A549 (cell line): Measurements from ENCODE around the gene ARHGEF38. TPM values are rescaled to one million over a fixed set of nuclear protein-coding genes. Genes with fewer than 3 reads are reported as not detected.

Experiments used
- ATAC-seq, 2 experiments: fragments of 200-7000 bp in 1 of 2; fragments of >200 bp in 1 of 2; cut with Nextera tagmentation in 1 of 2; cut with Tn5 transposase in 1 of 2; 3 replicates each; pipeline versions ENCODE4 v1.8.0 to v1.9.1; 2018 to 2020; ENCODE audit warnings: mild to moderate bottlenecking in 1 of 2, moderate library complexity in 1 of 2
- CTCF ChIA-PET: fragments of 300-600 bp; sonication (Branson Sonifier 250); formaldehyde crosslinking; extraction: SDS; loops from one replicate; lab custom pipeline; 2021; ENCODE audit warnings: antibody characterized with exemption, inconsistent platforms; lab: Yijun Ruan, JAX
- POLR2A ChIA-PET: fragments of 350-600 bp; formaldehyde crosslinking; extraction: SDS; loops from one replicate; lab custom pipeline; 2021; ENCODE audit warnings: antibody characterized with exemption, inconsistent platforms; lab: Yijun Ruan, JAX
- DNase-seq, 2 experiments: peaks; one replicate each; pipeline versions ENCODE4 v3.0.0 to v3.0.0-alpha.2; 2011 to 2016; ENCODE audit warnings: low read depth in 1 of 2, low spot score in 1 of 2
- FAIRE-seq: peaks from 2 replicates; lab custom pipeline; 2011; peaks lifted over from hg19 to GRCh38; lab: Jason Lieb, UNC
- H3K27ac ChIP-seq, 2 experiments: fragments of >200 bp; sonication (Bioruptor Twin); formaldehyde crosslinking; 3 replicates each; pipeline ENCODE4 v1.5.1; 2016 to 2017
- H3K4me1 ChIP-seq: fragments of >200 bp; sonication (Bioruptor Twin); formaldehyde crosslinking; 3 replicates; pipeline ENCODE4 v1.6.1; 2016
- H3K4me2 ChIP-seq: fragments of >200 bp; sonication (Bioruptor Twin); formaldehyde crosslinking; 3 replicates; pipeline ENCODE4 v1.6.1; 2016
- H3K4me3 ChIP-seq: fragments of >200 bp; sonication (Bioruptor Twin); formaldehyde crosslinking; 3 replicates; pipeline ENCODE4 v1.5.1; 2016
- H3K9me3 ChIP-seq: fragments of >200 bp; sonication (Bioruptor Twin); formaldehyde crosslinking; 3 replicates; pipeline ENCODE4 v1.6.1; 2016
- CBX2 ChIP-seq: fragments of 200-600 bp; sonication (generic); IDR thresholded peaks from 2 replicates; pipeline ENCODE4 v1.6.1; 2016; ENCODE audit warnings: low read depth, mild to moderate bottlenecking, borderline replicate concordance
- CEBPB ChIP-seq, 2 experiments: fragments of >200 bp in 1 of 2; sonication (Bioruptor Twin) in 1 of 2; formaldehyde crosslinking in 1 of 2; IDR thresholded peaks; 2 replicates each; pipeline ENCODE4 v1.6.1; 2012 to 2016
- CTCF ChIP-seq: fragments of >200 bp; sonication (Bioruptor Twin); formaldehyde crosslinking; IDR thresholded peaks from 3 replicates; pipeline ENCODE4 v1.5.1; 2016
- ELK1 ChIP-seq: fragments of 150-350 bp; IDR thresholded peaks from 2 replicates; pipeline ENCODE4 v1.6.1; 2014; ENCODE audit warnings: low read depth, mild to moderate bottlenecking, low read length
- FOXS1 ChIP-seq: fragments of 250-450 bp; sonication (Bioruptor Pico); IDR thresholded peaks from 2 replicates; pipeline ENCODE4 v1.5.0; 2020; ENCODE audit warnings: mild to moderate bottlenecking, moderate library complexity
- HOXB13 ChIP-seq: fragments of 250-450 bp; sonication (Bioruptor Pico); IDR thresholded peaks from 2 replicates; pipeline ENCODE4 v1.5.0; 2020; ENCODE audit warnings: low read depth, mild to moderate bottlenecking, moderate library complexity
- KDM5A ChIP-seq: fragments of 200-600 bp; sonication (generic); IDR thresholded peaks from 2 replicates; pipeline ENCODE4 v1.6.1; 2016; ENCODE audit warnings: antibody characterized with exemption, mild to moderate bottlenecking
- MAX ChIP-seq: IDR thresholded peaks from 2 replicates; pipeline ENCODE4 v1.6.1; 2012
- NR3C1 ChIP-seq: fragments of >200 bp; sonication (Bioruptor Twin); formaldehyde crosslinking; IDR thresholded peaks from 3 replicates; pipeline ENCODE4 v1.6.1; 2017
- REST ChIP-seq: fragments of 200-600 bp; sonication (generic); IDR thresholded peaks from 2 replicates; pipeline ENCODE4 v1.6.1; 2016; ENCODE audit warnings: antibody characterized with exemption, mild to moderate bottlenecking, moderate library complexity
- SMC3 ChIP-seq: fragments of >200 bp; sonication (Bioruptor Twin); formaldehyde crosslinking; IDR thresholded peaks from 3 replicates; pipeline ENCODE4 v1.6.1; 2018; ENCODE audit warnings: inconsistent platforms
- ZNF302 ChIP-seq: fragments of 250-450 bp; sonication (Bioruptor Pico); IDR thresholded peaks from 2 replicates; pipeline ENCODE4 v1.9.0; 2021; ENCODE audit warnings: inconsistent platforms, mild to moderate bottlenecking, moderate library complexity
- ZSCAN20 ChIP-seq: fragments of 250-450 bp; sonication (Bioruptor Pico); IDR thresholded peaks from 2 replicates; pipeline ENCODE4 v1.8.0; 2022; ENCODE audit warnings: mild to moderate bottlenecking, moderate library complexity
- WGBS: methylation state at CpG from one replicate; pipeline ENCODE4 v1.1.6; 2017; ENCODE audit errors: missing lambda C conversion rate; 5-methylcytosine and 5-hydroxymethylcytosine counted together
- polyA plus RNA-seq, 4 experiments: library from polyadenylated mRNA; depleted of rRNA in 3 of 4; stranded (reverse); fragments of >200 nt; fragmentation: RNase III in 1 of 4; extraction: RNeasy Plus Mini Kit Qiagen cat#74134 plus additional on column Dnase treatment in 1 of 4; gene quantifications; 2 replicates in 3 of 4; 3 replicates in 1 of 4; pipeline ENCODE4 v1.2.3, GENCODE V29; 2011 to 2017

Gene ARHGEF38
- polyA plus RNA-seq, 2 of the 4 experiments (the other 2 are of a cell fraction): 0.05 TPM; not detected in 1

GRCh38 chr4:105659190-105659589, 106.8 kb downstream of the ARHGEF38 start (continued):
- TF ChIP-seq REST (no peak), SMC3 (no peak), CEBPB (IDR thresholded peaks at IDR 0.05) (no peak), NR3C1 (no peak), ELK1 (no peak), CTCF (no peak), HOXB13 (CRISPR knock-in tag) (no peak), CBX2 (no peak), ZSCAN20 (CRISPR knock-in tag) (no peak), KDM5A (no peak)

GRCh38 chr4:105661028-105661427, 108.6 kb downstream of the ARHGEF38 start:
- Histone ChIP-seq H3K9me3 (no peaks in the 10 kb centered on the region), H3K27ac (no peak overlapping the region), H3K4me1 (no peaks in the 10 kb centered on the region), H3K4me3 (no peak overlapping the region), H3K4me2 (no peak overlapping the region)
- FAIRE-seq (no peak), DNase-seq (no peak), ATAC-seq (no peak)
- TF ChIP-seq ZNF302 (CRISPR knock-in tag) (no peak), REST (no peak)
- ChIA-PET CTCF (no interaction called here), POLR2A (no interaction called here)
- WGBS: 97% methylated on average over 3 of the region's 3 CpGs

GRCh38 chr4:105662935-105663675, 110.7 kb downstream of the ARHGEF38 start:
- ATAC-seq: no peak
- no peak for TF ChIP-seq MAX
- TF ChIP-seq FOXS1: no peak
- TF ChIP-seq KDM5A: no peak
- POLR2A ChIA-PET: no interaction called here
- no peaks in the 10 kb centered on the region for H3K4me1 ChIP-seq
- CTCF ChIA-PET: no interaction called here
- no peaks in the 10 kb centered on the region for H3K9me3 ChIP-seq
- WGBS: 86% methylated on average over 2 of the region's 2 CpGs
- FAIRE-seq: no peak
- H3K27ac ChIP-seq: no peak overlapping the region
- H3K4me2 ChIP-seq: no peak overlapping the region
- DNase-seq: no peak
- no peak overlapping the region for H3K4me3 ChIP-seq
